ENCODE data around the gene LEPROT. TPM values are rescaled to one million over a fixed set of nuclear protein-coding genes. Genes with fewer than 3 reads are reported as not detected.

LEPROT gene
- total and polyA plus RNA-seq, 9 donors = 57.4 to 115 (median 72.0) TPM

DNA sequence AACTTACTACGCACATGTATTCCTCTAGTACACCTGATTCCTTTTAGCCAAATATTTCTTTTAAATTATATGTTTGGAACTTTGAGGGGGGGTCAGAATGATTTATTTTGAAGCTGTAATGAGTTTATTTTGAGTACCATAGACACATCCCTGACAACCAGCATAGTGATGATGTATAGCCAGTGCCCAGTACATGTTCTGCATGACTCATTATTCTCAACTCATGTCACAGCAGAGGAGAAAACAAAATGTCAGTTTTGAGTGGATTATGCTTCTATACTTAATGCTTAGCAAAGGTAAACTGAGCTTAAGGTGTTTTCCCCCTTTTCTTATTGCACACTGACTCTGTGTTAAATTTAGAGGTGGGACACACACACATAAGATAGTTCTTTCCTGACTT is 22.4 kb upstream of the LEPROT start:
- 91 to 97% (median 96%) methylated on average over 1 of the region's 1 CpG for WGBS, 3 donors
- no peaks in the 10 kb centered on the region for H3K9me3 ChIP-seq
- H3K27me3 ChIP-seq = no peaks in the 10 kb centered on the region
- intact Hi-C loops (cut with DNase I) = no loop called here
- TF ChIP-seq POLR2A (IDR thresholded peaks at IDR 0.05) = no peak
- TF ChIP-seq, protein P1, sequence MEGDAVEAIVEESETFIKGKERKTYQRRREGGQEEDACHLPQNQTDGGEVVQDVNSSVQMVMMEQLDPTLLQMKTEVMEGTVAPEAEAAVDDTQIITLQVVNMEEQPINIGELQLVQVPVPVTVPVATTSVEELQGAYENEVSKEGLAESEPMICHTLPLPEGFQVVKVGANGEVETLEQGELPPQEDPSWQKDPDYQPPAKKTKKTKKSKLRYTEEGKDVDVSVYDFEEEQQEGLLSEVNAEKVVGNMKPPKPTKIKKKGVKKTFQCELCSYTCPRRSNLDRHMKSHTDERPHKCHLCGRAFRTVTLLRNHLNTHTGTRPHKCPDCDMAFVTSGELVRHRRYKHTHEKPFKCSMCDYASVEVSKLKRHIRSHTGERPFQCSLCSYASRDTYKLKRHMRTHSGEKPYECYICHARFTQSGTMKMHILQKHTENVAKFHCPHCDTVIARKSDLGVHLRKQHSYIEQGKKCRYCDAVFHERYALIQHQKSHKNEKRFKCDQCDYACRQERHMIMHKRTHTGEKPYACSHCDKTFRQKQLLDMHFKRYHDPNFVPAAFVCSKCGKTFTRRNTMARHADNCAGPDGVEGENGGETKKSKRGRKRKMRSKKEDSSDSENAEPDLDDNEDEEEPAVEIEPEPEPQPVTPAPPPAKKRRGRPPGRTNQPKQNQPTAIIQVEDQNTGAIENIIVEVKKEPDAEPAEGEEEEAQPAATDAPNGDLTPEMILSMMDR (IDR thresholded peaks at IDR 0.05) = no peak
- TF ChIP-seq EP300 (IDR thresholded peaks at IDR 0.05) = no peak
- no peak overlapping the region for H3K4me3 ChIP-seq
- no peak overlapping the region for H3K27ac ChIP-seq
- no peak for DNase-seq
- no peaks in the 10 kb centered on the region for H3K4me1 ChIP-seq (ENCODE audit: insufficient read depth)
- no peaks in the 10 kb centered on the region for H3K36me3 ChIP-seq

DNA sequence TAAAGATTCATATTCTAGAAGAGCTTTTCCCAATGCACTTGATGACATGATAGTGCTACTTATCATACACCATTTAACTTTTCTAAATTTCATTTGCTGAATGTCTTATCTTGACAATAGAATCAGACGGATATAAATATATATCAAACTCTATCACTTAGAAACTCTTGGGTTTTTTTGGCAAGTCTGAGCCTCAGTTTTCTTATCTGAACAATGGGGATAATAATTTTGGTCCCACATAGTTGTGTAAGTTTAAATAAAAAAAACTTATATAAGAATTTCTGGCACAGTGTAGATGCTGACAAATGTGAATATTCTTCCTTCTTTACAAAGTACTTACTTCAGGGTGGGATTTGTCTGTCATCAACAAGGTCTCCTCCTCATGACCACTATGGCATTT is 21.5 kb upstream of the LEPROT start:
- intact Hi-C loops (cut with DNase I) = no loop called here
- DNase-seq = no peak
- no peaks in the 10 kb centered on the region for H3K4me1 ChIP-seq (ENCODE audit: insufficient read depth)
- no peaks in the 10 kb centered on the region for H3K36me3 ChIP-seq
- H3K9me3 ChIP-seq = no peaks in the 10 kb centered on the region
- 77 to 87% (median 78%) methylated on average over 1 of the region's 1 CpG for WGBS, 3 donors
- no peaks in the 10 kb centered on the region for H3K27me3 ChIP-seq
- no peak overlapping the region for H3K27ac ChIP-seq
- TF ChIP-seq POLR2A (IDR thresholded peaks at IDR 0.05) = no peak
- TF ChIP-seq, protein P1 (IDR thresholded peaks at IDR 0.05) = no peak
- no peak for TF ChIP-seq EP300 (IDR thresholded peaks at IDR 0.05)
- no peak overlapping the region for H3K4me3 ChIP-seq

DNA sequence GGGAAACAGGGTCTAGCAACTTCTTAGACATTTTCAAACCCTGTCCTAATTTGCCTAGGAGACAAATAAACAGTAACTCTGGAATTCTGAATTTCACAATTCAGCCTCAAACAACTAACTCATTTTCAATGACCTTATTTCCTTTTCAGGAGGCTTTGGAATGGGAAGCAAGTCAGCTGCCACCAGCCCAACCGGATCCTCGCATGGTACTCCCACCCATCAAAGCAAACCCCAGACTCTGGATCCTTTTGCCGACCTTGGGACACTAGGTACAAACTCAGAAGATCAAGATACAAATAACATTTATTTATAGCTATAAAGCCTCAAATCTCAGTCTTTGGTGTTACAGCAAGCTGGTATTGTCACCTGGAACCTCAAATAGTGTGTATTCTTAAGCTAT is 18.9 kb upstream of the LEPROT start:
- 62 to 77% (median 65%) methylated on average over 3 of the region's 3 CpGs for WGBS, 3 donors
- no peaks in the 10 kb centered on the region for H3K4me1 ChIP-seq (ENCODE audit: insufficient read depth)
- no peaks in the 10 kb centered on the region for H3K9me3 ChIP-seq
- DNase-seq = no peak
- intact Hi-C loops (cut with DNase I) = no loop called here
- H3K27me3 ChIP-seq = no peaks in the 10 kb centered on the region
- H3K36me3 ChIP-seq = no peaks in the 10 kb centered on the region
- no peak overlapping the region for H3K4me3 ChIP-seq
- H3K27ac ChIP-seq = no peak overlapping the region
- TF ChIP-seq POLR2A (IDR thresholded peaks at IDR 0.05) (no peak), EP300 (IDR thresholded peaks at IDR 0.05) (no peak)
- TF ChIP-seq, protein P1 (IDR thresholded peaks at IDR 0.05) = no peak

DNA sequence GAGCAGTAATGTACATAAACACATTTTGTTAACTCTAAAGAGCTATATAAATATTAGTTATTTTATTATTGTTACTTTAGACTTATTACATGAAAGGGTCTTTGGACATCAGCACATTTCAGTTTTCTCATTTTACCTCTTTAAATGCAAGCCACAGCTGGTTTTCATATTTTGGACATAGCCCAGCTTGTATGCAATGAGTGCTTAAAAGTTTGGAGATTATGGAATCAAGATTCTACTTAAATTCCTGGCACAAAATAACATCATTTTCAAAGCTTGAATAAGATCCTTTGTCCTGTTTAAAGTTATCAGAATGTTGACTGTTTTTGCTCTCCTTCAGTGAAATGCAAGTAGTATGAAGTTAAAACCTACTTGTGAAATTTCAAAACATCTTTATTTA is 15.5 kb upstream of the LEPROT start:
- Histone ChIP-seq H3K4me1 (ENCODE audit: insufficient read depth) (no peaks in the 10 kb centered on the region), H3K27me3 (no peaks in the 10 kb centered on the region), H3K27ac (no peak overlapping the region), H3K4me3 (no peak overlapping the region), H3K9me3 (no peaks in the 10 kb centered on the region), H3K36me3 (no peaks in the 10 kb centered on the region)
- intact Hi-C loops (cut with DNase I) = no loop called here
- no peak for TF ChIP-seq EP300 (IDR thresholded peaks at IDR 0.05)
- TF ChIP-seq, protein P1 (IDR thresholded peaks at IDR 0.05) = no peak
- TF ChIP-seq POLR2A (IDR thresholded peaks at IDR 0.05) = no peak
- DNase-seq = no peak

DNA sequence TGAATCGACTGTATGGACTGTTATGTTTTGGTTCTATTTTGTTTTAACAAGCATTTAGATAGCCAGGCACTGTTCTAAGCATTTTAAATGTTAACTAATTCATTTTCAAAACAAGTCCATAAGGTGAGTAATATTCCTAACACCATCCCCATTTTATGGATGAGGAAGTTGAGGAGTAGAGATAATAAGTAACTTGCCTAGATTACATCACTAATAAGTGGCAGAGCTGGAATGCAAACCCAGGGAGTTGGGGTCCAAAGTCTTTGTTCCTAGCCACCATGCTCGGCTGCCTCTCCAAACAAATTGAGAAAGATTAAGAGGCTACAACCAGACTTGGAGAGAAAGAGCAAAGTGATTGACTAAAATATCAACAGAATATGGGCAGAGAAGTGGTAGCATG is 12.6 kb upstream of the LEPROT start:
- WGBS, 3 donors = 67 to 83% (median 78%) methylated on average over 2 of the region's 2 CpGs
- Histone ChIP-seq H3K4me1 (ENCODE audit: insufficient read depth) (no peaks in the 10 kb centered on the region), H3K27me3 (no peaks in the 10 kb centered on the region), H3K9me3 (no peaks in the 10 kb centered on the region), H3K27ac (no peak overlapping the region), H3K36me3 (no peaks in the 10 kb centered on the region), H3K4me3 (no peak overlapping the region)
- TF ChIP-seq, protein P1 (IDR thresholded peaks at IDR 0.05) = no peak
- TF ChIP-seq POLR2A (IDR thresholded peaks at IDR 0.05) (no peak), EP300 (IDR thresholded peaks at IDR 0.05) (no peak)
- DNase-seq = no peak
- intact Hi-C loops (cut with DNase I) = no loop called here

Data from ovary (tissue), 9 donors.